Loucy (cell line): Measurements from ENCODE around the gene CRYM.

Experiments
- H2AFZ ChIP-seq: fragments of 200-600 bp; sonication (generic); 2 replicates; pipeline ENCODE4 v1.6.0; 2016; ENCODE audit warnings: antibody characterized with exemption, mild to moderate bottlenecking, low read length, moderate library complexity
- H3F3A ChIP-seq: fragments of 200-600 bp; 2 replicates; pipeline ENCODE4 v1.6.0; 2016; ENCODE audit warnings: antibody characterized with exemption, low read depth, mild to moderate bottlenecking
- H3K27me3 ChIP-seq: fragments of 200-600 bp; sonication (generic); 2 replicates; pipeline ENCODE4 v1.6.1; 2014; ENCODE audit warnings: low read length, mild to moderate bottlenecking; ENCODE audit not compliant: insufficient read depth, poor library complexity, severe bottlenecking
- H3K36me3 ChIP-seq: fragments of 200-600 bp; sonication (generic); 2 replicates; pipeline ENCODE4 v1.6.1; 2016; ENCODE audit warnings: low read length; ENCODE audit not compliant: insufficient read depth
- H3K4me1 ChIP-seq: fragments of 200-600 bp; sonication (generic); 2 replicates; pipeline ENCODE4 v1.5.1; 2014; ENCODE audit warnings: low read length, mild to moderate bottlenecking; ENCODE audit not compliant: insufficient read depth, poor library complexity, severe bottlenecking
- H3K4me2 ChIP-seq: fragments of 200-600 bp; sonication (generic); 2 replicates; pipeline ENCODE4 v1.6.0; 2014; ENCODE audit warnings: antibody characterized with exemption, low read length, low read depth, mild to moderate bottlenecking; ENCODE audit not compliant: poor library complexity, severe bottlenecking
- H3K4me3 ChIP-seq: fragments of 200-600 bp; sonication (generic); 2 replicates; pipeline ENCODE4 v1.5.1; 2014; ENCODE audit warnings: low read length, mild to moderate bottlenecking, mixed read lengths; ENCODE audit not compliant: poor library complexity, severe bottlenecking
- H3K79me2 ChIP-seq: fragments of 200-600 bp; sonication (generic); 2 replicates; pipeline ENCODE4 v1.6.1; 2014; ENCODE audit warnings: low read length; ENCODE audit not compliant: insufficient read depth
- H3K9ac ChIP-seq: fragments of 200-600 bp; sonication (generic); 2 replicates; pipeline ENCODE4 v1.6.0; 2014; ENCODE audit warnings: mild to moderate bottlenecking, low read depth, low read length, moderate library complexity; ENCODE audit not compliant: poor library complexity, severe bottlenecking
- H3K9me2 ChIP-seq: fragments of 200-600 bp; sonication (generic); replicated peaks from 2 replicates; pipeline ENCODE4 v1.6.1; 2016; ENCODE audit warnings: low read depth, low read length, mixed read lengths
- H3K9me3 ChIP-seq: fragments of 200-600 bp; sonication (generic); 2 replicates; pipeline ENCODE4 v1.6.1; 2014; ENCODE audit warnings: mild to moderate bottlenecking, antibody characterized with exemption, low read length, low read depth; ENCODE audit not compliant: insufficient read depth
- H4K20me1 ChIP-seq: fragments of 200-600 bp; sonication (generic); 2 replicates; pipeline ENCODE4 v1.6.0; 2014; ENCODE audit warnings: antibody characterized with exemption, low read length, mild to moderate bottlenecking; ENCODE audit not compliant: insufficient read depth, poor library complexity, severe bottlenecking
- CTCF ChIP-seq: fragments of 200-600 bp; sonication (generic); conservative IDR thresholded peaks from 2 replicates; pipeline ENCODE4 v1.5.1; 2014; ENCODE audit warnings: mild to moderate bottlenecking, antibody characterized with exemption, low read length
- EZH2phosphoT487 ChIP-seq: fragments of 200-600 bp; IDR thresholded peaks from 2 replicates; pipeline ENCODE4 v1.6.1; 2018; ENCODE audit warnings: antibody characterized with exemption, mild to moderate bottlenecking, moderate library complexity, borderline replicate concordance

The CRYM gene

GRCh38 chr16:21233045-21233520 lies 45.0 kb downstream of the CRYM start:
- H4K20me1 ChIP-seq, result no peaks in the 10 kb centered on the region
- no peak overlapping the region for H2AFZ ChIP-seq
- H3K27me3 ChIP-seq, result peaks cover 3% of the 10 kb centered on the region
- H3K9ac ChIP-seq, result no peak overlapping the region
- no peak overlapping the region for H3K4me3 ChIP-seq
- no peaks in the 10 kb centered on the region for H3F3A ChIP-seq
- no peaks in the 10 kb centered on the region for H3K79me2 ChIP-seq
- H3K4me2 ChIP-seq, result no peak overlapping the region
- TF ChIP-seq CTCF (no peak), EZH2phosphoT487 (no peak)
- no peaks in the 10 kb centered on the region for H3K36me3 ChIP-seq
- no peaks in the 10 kb centered on the region for H3K4me1 ChIP-seq
- no peaks in the 10 kb centered on the region for H3K9me2 ChIP-seq
- no peaks in the 10 kb centered on the region for H3K9me3 ChIP-seq

DNA sequence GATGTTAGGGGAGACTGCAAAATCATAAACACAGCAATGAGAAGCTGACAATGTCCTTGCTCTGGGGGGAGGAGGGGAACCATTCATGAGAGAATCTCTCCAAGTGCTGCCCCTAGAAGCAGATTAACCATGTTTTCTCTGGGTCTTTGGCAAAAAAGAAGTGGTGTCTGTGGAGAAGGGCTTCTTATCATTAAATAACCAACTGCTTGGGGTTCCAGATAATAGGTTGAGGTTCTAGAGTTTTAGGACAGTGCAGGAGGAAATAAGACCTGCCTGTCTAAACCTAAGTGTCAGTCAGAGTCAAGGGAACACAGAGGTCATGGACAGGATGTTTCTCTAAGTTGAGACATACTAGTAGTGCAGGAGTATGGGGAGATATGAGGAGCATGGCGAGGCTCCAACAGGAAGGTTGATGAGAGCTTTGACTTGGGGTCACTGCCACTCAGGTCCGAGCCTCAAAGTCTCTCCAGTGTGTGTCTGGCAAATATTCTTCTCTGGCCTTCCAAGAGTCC lies 49.7 kb downstream of the CRYM start:
- no peak overlapping the region for H3K9ac ChIP-seq
- no peak overlapping the region for H3K4me3 ChIP-seq
- no peaks in the 10 kb centered on the region for H3K9me3 ChIP-seq
- H3K9me2 ChIP-seq, result no peaks in the 10 kb centered on the region
- H3K79me2 ChIP-seq, result no peaks in the 10 kb centered on the region
- no peak overlapping the region for H2AFZ ChIP-seq
- TF ChIP-seq EZH2phosphoT487 (no peak), CTCF (no peak)
- no peaks in the 10 kb centered on the region for H3K4me1 ChIP-seq
- no peaks in the 10 kb centered on the region for H4K20me1 ChIP-seq
- peaks cover 7% of the 10 kb centered on the region for H3K27me3 ChIP-seq
- no peaks in the 10 kb centered on the region for H3K36me3 ChIP-seq
- H3K4me2 ChIP-seq, result no peak overlapping the region
- H3F3A ChIP-seq, result no peaks in the 10 kb centered on the region

- H3F3A ChIP-seq, result no peaks in the 10 kb centered on the region
- H3K4me2 ChIP-seq, result no peak overlapping the region
- H3K36me3 ChIP-seq, result no peaks in the 10 kb centered on the region
- no peaks in the 10 kb centered on the region for H4K20me1 ChIP-seq
- H3K79me2 ChIP-seq, result no peaks in the 10 kb centered on the region
- H3K9ac ChIP-seq, result no peak overlapping the region
- no peak overlapping the region for H3K4me3 ChIP-seq
- H3K27me3 ChIP-seq, result peaks cover 7% of the 10 kb centered on the region
- no peaks in the 10 kb centered on the region for H3K4me1 ChIP-seq
- no peaks in the 10 kb centered on the region for H3K9me3 ChIP-seq
- H3K9me2 ChIP-seq, result no peaks in the 10 kb centered on the region
- H2AFZ ChIP-seq, result no peak overlapping the region
- TF ChIP-seq CTCF (no peak), EZH2phosphoT487 (no peak)
Observed at GRCh38 chr16:21227866-21228265, 50.2 kb downstream of the CRYM start.
